Chondrocyte (in vitro differentiated cells): Measurements from ENCODE around the gene FOXE1. TPM values are rescaled to one million over a fixed set of nuclear protein-coding genes. Genes with fewer than 3 reads are reported as not detected.

Experiments used
- DNase-seq: peaks from one replicate; pipeline ENCODE4 v3.0.0; 2021; ENCODE audit warnings: mixed read lengths, low spot score
- H3K27ac Mint-ChIP-seq: one replicate; pipeline ENCODE4 v1.8.0; 2021; ENCODE audit warnings: mild to moderate bottlenecking, moderate library complexity, mixed read lengths; ENCODE audit not compliant: unreplicated experiment
- H3K27me3 Mint-ChIP-seq: 2 replicates; pipeline ENCODE4 v1.8.0; 2021; ENCODE audit warnings: low read depth, mixed read lengths
- H3K36me3 Mint-ChIP-seq: 2 replicates; pipeline ENCODE4 v1.8.0; 2021; ENCODE audit warnings: low read depth, mixed read lengths
- H3K4me1 Mint-ChIP-seq: 2 replicates; pipeline ENCODE4 v1.8.0; 2021; ENCODE audit warnings: low read depth, mild to moderate bottlenecking, mixed read lengths
- H3K4me3 Mint-ChIP-seq: one replicate; pipeline ENCODE4 v1.8.0; 2021; ENCODE audit warnings: mild to moderate bottlenecking, moderate library complexity, mixed read lengths; ENCODE audit not compliant: unreplicated experiment
- H3K9me3 Mint-ChIP-seq: 2 replicates; pipeline ENCODE4 v1.8.0; 2021; ENCODE audit warnings: low read depth, mixed read lengths
- total RNA-seq: library from RNA; stranded (reverse); gene quantifications from 3 replicates; pipeline ENCODE4 v1.2.1, GENCODE V29; 2021
- TF ChIP-seq, protein P1 (sequence below): fragments of 200-600 bp; sonication (generic); IDR thresholded peaks from 2 replicates; pipeline ENCODE4 v1.5.0; 2021; ENCODE audit warnings: antibody characterized with exemption, mild to moderate bottlenecking, moderate library complexity

Gene FOXE1
- total RNA-seq, 1 donor from 2014 or later, result not detected

DNA sequence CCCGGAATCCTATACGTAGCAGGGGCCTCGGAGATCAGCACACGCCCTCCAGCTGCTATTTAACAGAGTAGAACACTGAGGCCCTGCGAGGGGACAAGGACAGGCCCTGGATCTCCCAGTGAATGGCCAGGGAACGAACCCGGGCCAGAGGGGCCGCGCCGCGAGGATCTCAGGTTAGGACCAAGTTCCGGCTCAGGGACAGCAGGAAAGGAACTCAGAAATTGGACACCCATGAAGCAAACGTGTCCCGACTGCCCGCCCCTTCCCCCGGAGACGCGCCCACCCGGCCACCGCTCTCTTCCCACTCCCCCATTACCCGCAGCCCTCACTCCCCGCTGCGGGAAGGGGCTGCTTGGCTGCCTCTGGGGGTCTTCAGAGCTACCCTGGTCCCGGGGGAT is 1.0 kb upstream of the FOXE1 start:
- TF ChIP-seq, protein P1, sequence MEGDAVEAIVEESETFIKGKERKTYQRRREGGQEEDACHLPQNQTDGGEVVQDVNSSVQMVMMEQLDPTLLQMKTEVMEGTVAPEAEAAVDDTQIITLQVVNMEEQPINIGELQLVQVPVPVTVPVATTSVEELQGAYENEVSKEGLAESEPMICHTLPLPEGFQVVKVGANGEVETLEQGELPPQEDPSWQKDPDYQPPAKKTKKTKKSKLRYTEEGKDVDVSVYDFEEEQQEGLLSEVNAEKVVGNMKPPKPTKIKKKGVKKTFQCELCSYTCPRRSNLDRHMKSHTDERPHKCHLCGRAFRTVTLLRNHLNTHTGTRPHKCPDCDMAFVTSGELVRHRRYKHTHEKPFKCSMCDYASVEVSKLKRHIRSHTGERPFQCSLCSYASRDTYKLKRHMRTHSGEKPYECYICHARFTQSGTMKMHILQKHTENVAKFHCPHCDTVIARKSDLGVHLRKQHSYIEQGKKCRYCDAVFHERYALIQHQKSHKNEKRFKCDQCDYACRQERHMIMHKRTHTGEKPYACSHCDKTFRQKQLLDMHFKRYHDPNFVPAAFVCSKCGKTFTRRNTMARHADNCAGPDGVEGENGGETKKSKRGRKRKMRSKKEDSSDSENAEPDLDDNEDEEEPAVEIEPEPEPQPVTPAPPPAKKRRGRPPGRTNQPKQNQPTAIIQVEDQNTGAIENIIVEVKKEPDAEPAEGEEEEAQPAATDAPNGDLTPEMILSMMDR, result no peak
- Mint-ChIP-seq H3K27ac (no peak overlapping the region), H3K4me1 (peaks cover 9% of the 10 kb centered on the region), H3K9me3 (no peaks in the 10 kb centered on the region), H3K36me3 (peaks cover 5% of the 10 kb centered on the region), H3K4me3 (no peak overlapping the region), H3K27me3 (peaks cover 73% of the 10 kb centered on the region)
- no peak for DNase-seq

DNA sequence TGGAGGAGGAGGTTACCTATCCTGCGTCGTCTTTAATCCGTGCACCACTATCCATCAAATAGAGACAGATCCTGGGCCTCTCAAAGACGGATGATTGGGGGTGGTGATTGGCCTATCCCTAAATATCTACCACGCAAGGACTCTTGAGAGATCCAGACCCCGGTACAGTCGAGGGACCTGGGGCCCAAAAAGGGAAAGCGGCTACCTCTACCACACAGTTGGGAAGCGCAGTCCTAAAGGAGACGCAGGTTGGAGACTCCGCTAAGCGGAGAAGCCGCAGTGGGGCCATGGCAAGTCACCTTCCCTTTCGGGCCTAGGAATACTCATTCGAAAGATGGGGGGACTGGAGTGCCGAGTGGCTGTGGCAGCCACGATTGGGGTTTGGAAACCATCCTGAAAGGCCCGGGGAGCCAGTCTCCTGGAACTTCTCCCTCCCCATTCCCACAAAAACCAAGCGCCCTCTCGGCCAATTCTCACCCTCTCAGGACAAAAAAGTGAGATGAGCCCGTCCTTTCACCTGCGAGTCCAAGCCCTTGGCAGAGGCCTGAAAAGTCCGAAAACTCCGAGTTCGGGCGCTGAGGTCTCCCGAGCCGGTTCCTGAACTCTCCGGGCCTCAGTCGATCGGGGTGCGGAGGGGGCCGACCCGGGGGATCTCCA is 499 bp upstream of the FOXE1 start:
- no peaks in the 10 kb centered on the region for H3K9me3 Mint-ChIP-seq
- DNase-seq, result no peak
- TF ChIP-seq, protein P1, result no peak
- H3K36me3 Mint-ChIP-seq, result peaks cover 2% of the 10 kb centered on the region
- no peak overlapping the region for H3K4me3 Mint-ChIP-seq
- H3K27ac Mint-ChIP-seq, result no peak overlapping the region
- H3K27me3 Mint-ChIP-seq, result peaks cover 73% of the 10 kb centered on the region
- H3K4me1 Mint-ChIP-seq, result peaks cover 12% of the 10 kb centered on the region

DNA sequence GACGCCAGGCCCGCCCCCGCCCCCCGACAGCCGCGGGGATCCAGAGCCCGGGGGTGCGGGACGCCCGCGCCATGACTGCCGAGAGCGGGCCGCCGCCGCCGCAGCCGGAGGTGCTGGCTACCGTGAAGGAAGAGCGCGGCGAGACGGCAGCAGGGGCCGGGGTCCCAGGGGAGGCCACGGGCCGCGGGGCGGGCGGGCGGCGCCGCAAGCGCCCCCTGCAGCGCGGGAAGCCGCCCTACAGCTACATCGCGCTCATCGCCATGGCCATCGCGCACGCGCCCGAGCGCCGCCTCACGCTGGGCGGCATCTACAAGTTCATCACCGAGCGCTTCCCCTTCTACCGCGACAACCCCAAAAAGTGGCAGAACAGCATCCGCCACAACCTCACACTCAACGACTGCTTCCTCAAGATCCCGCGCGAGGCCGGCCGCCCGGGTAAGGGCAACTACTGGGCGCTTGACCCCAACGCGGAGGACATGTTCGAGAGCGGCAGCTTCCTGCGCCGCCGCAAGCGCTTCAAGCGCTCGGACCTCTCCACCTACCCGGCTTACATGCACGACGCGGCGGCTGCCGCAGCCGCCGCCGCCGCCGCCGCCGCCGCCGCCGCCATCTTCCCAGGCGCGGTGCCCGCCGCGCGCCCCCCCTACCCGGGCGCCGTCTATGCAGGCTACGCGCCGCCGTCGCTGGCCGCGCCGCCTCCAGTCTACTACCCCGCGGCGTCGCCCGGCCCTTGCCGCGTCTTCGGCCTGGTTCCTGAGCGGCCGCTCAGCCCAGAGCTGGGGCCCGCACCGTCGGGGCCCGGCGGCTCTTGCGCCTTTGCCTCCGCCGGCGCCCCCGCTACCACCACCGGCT is 1.0 kb downstream of the FOXE1 start:
- H3K27ac Mint-ChIP-seq, result no peak overlapping the region
- H3K9me3 Mint-ChIP-seq, result no peaks in the 10 kb centered on the region
- peaks cover 2% of the 10 kb centered on the region for H3K36me3 Mint-ChIP-seq
- peaks cover 11% of the 10 kb centered on the region for H3K4me1 Mint-ChIP-seq
- no peak for DNase-seq
- TF ChIP-seq, protein P1, result peak; percentile 57
- H3K27me3 Mint-ChIP-seq, result peaks cover 75% of the 10 kb centered on the region
- H3K4me3 Mint-ChIP-seq, result peak overlapping the region; percentile 73

DNA sequence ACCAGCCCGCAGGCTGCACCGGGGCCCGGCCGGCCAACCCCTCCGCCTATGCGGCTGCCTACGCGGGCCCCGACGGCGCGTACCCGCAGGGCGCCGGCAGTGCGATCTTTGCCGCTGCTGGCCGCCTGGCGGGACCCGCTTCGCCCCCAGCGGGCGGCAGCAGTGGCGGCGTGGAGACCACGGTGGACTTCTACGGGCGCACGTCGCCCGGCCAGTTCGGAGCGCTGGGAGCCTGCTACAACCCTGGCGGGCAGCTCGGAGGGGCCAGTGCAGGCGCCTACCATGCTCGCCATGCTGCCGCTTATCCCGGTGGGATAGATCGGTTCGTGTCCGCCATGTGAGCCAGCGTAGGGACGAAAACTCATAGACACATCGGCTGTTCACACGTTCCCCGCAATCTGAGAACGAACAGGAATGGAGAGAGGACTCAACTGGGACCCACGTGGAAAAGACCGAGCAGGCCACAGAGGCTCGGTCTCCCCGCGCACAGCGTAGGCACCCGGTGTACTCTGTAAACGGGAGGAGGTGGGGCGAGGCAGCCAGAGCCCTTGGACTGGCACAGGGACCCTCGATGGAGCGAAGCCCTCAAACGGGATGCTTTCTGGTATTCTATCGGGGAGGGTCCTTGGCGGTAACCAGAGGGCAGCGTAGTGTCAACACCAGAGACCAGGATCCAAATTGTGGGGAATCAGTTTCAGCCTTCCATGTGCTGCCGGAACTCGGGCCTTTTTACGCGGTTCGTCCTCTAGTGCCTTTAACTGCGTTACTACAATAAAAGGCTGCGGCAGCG is 1.9 kb downstream of the FOXE1 start:
- Mint-ChIP-seq H3K4me3 (no peak overlapping the region), H3K36me3 (peaks cover 2% of the 10 kb centered on the region), H3K4me1 (peaks cover 11% of the 10 kb centered on the region), H3K27me3 (peaks cover 75% of the 10 kb centered on the region), H3K27ac (no peak overlapping the region), H3K9me3 (no peaks in the 10 kb centered on the region)
- no peak for DNase-seq
- TF ChIP-seq, protein P1, result no peak

DNA sequence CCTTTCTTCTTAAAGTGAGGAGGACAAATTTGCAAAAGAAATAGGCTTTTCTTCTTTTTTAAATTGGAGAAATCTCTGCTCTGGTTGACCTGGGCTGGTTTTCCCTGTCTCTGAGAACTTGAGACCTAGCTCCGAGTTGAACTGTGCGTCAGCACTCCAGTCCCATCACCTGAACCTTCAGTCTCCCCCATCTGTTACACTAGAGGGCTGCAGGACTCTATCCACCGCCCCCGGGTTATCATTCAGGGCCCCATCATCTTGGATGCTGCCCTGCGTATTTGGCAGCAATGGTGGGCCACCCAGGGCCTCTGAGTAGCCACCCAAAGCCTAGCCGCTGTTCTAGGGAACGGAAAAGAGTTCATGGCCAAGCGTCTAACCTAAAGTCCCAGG is 2.5 kb downstream of the FOXE1 start:
- H3K27me3 Mint-ChIP-seq, result peaks cover 75% of the 10 kb centered on the region
- TF ChIP-seq, protein P1, result no peak
- H3K4me3 Mint-ChIP-seq, result no peak overlapping the region
- H3K9me3 Mint-ChIP-seq, result no peaks in the 10 kb centered on the region
- peaks cover 2% of the 10 kb centered on the region for H3K36me3 Mint-ChIP-seq
- DNase-seq, result no peak
- peaks cover 11% of the 10 kb centered on the region for H3K4me1 Mint-ChIP-seq
- H3K27ac Mint-ChIP-seq, result no peak overlapping the region
